Inflammatory macrophage treated with lipopolysaccharide for 4 hours (primary cell): ENCODE measurements around the gene LRRC47.

Experiments
- DNase-seq: peaks from one replicate; pipeline ENCODE4 v3.0.0-alpha.2; 2020

LRRC47 gene

GRCh38 chr1:3746389-3746829 is 49.9 kb downstream of the LRRC47 start:
- no peak for DNase-seq

DNA sequence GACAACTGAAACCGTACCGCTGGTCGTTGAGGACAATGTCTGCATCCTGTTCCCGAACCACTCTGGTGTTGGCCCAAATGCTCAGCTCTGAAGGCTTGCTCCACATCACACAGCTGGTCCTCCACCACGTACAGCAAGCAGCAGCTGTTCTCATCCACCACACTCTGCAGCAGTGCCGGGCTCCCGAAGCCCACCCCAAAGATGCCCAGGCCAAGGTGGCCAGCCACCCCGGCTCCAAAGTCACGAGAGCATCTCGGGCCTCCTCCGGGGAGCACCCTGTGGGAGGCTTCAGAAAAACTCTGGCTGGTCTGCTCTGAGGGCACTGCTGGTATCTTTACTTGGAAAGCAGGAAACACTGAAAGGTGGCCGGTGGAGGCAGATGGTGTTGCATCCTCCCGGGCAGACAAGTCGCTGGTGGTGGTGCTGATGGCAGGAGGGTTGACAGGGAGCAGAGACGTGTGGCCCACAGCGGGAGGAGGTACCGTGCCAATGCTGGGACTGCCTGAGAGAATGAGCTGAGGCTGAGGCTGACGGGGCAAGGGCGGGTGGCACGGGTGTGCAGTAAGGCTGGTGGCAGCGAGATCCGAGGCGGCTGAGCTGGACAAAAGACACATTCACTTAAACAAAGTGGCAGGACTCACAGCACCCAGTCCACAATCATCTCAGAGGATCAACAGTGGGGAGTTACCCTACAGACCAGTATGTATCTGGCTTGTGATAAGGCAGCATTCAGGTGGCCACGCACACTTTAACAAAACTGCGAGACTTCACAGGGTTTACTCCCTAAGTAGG is 50.5 kb downstream of the LRRC47 start:
- DNase-seq, result no peak

DNA sequence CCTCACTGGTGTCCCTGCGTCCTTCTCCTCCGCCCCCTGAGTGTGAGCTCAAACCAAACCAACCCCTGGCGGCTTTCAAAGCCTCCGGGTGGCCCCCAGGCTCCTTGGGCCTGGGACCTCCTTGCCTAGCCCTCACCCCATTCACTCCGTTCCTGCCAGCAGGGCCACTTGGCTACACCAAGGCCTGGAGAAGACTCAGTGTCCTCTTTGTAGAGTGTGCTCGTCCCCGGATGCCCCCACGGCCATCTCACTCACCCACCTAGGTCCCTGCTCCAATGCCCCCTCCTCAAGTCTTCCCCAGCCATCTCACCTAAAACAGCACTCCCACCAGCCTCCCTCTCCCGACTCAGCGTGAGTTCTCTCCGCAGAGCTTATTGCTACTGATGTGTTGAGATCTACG is 51.2 kb downstream of the LRRC47 start:
- no peak for DNase-seq

DNA sequence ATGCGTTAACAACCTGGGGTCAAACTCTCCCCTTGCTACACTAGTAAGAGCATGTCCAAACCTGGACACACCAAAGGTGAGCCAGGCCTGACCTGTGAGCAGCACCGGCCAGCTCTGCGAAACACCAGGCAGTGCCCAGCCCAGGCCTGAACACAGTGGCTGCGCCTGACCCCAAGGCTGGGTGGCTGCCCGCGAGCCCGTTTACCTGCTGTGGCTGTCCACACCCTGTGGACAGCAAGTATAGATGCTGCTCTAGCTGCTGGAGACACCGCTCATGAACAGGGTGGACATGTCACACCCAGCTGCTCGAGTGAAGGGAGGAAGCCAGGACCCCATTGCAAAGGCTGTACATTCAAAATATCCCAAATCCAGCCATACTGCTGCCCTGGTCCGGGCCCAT is 51.7 kb downstream of the LRRC47 start:
- DNase-seq, result no peak

DNA sequence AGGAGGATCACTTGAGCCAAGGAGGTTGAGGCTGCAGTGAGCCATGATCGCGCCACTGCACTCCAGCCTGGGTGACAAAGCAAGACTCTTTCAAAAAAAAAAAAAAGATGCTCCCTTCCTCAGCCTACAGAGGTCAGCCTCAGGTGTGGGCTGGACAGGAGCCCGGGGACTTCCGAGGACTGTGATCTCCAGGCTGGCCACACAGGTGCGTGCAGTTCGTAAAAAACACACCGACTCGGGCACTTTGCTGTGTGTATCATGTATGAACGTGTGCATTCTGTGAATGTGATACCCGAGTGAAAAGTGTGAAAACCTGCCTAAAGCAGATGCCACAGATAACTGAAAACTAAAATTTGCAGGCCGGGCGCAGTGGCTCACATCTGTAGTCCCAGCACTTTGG is 52.5 kb downstream of the LRRC47 start:
- no peak for DNase-seq

GRCh38 chr1:3743421-3743820 is 52.9 kb downstream of the LRRC47 start:
- DNase-seq, result no peak

- DNase-seq, result no peak
Measured at GRCh38 chr1:3742439-3743298, 53.6 kb downstream of the LRRC47 start.

DNA sequence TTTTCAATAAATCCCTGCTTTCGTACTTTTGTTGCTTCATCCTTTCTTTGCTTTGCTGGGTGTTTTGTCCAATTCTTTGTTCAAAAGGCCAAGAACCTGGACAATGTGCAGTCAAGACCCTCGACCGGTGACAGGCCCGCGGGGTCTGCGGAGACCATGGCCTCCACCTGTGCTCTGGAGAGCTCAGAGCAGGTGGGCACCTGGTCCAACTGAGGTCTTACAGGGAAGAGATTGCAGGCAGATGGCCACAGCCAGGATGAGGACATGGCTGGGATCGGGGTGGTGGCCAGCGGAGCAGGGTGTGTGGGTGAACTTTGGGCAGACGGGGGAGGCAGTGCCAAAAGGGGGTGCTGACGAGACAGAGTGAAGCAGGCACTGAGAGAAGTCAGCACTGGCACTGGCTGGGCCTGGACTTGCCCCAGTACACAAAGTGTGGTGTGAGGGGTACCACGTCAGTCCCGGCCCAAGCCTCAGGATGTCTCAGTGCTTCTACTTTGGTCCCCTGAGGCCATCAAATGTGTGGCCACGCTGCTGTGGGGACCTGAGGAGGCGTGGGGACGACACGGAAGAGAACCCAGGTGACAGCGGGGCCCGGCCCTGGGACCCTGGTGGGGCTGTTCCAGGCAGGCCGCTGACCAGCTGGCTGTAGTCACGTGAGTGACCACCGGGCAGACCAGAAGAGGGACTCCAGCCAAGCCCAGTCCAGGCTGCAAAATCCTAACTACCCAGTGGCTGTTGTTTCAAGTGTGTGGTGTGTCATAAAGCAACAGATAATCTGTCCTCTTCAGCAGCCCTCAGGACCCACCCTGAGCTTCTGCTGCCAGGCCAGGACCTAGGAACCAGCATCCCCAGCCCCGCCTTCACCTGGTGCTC is 54.5 kb downstream of the LRRC47 start:
- DNase-seq, result no peak

DNA sequence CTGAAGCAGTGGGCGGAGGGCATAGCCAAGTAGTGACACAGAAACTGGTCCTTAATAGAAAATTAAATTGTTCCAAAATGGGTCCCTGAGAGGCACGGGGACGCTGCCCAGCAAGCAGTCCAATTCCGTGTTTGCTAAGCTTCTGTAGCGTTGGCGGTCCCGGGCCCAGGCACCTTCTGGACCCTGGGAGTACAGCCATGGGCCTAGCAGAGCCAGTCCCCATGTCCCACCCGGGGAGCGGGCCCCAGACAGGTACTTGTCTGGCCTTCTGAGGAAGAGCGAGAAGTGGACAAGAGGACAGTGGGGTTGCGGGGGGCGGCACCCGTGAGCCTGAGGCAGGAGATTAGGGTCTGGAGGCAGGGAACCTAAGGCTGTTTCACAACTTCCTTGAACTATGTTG is 55.5 kb downstream of the LRRC47 start:
- no peak for DNase-seq

- no peak for DNase-seq
Measured at GRCh38 chr1:3740042-3740441, 56.3 kb downstream of the LRRC47 start.

DNA sequence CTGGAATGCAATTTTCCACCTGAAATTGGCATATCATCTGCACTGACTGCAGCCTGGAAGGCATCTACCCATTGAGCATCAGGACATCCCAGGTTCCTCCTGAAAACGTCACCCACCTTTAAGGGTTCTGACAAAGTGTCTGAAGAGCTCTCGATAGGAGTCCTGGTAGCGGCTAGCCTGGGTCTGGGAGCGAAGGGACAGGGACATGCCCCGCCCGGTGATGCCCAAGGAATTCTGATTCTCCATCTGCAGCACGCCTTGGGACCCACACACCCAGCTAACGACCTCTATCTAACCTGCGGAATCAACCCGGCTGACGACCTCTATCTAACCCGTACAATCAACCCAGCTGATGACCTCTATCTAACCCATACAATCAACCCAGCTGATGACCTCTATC is 57.4 kb downstream of the LRRC47 start:
- DNase-seq, result no peak

DNA sequence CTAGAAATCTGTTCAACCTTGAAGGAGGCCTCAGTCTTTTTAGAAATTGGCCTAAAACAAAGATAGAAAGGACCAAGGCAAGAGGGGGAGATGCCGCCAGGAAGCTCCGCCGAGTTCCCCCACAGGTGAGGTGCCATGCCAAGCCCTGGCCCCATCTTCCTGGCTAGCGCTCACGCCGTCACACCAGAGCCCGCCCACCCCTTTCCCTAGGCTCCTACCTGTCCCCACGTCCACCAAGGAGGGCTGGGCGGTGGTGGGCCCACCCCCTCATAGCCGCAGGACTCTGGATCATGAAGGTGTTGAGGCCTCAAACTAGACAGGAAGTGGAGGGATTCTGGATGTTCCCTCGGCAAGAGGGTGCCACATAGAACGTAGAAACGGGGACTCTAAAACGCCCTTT is 59.6 kb downstream of the LRRC47 start:
- no peak for DNase-seq

DNA sequence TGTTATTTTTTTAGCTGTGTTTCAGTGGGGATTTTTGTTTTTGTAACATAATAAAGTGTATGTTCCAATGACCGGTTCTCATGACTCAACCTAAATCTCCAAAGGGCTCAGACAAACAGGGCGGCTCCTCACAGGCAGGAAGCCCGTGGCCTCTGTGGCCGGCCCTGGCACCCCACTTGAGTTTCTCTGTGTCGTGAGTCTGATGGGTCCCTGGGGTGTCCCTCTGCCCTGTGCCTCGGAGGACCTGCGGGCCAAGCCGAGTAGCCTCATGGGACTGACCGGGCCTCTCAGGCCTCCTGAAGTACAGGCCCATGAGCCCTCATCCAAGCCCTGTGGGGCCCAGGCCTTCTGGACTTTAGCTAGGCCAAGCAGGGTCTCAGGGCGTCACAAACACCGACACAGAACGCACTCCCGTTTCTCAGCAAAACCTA is 60.2 kb downstream of the LRRC47 start:
- no peak for DNase-seq

GRCh38 chr1:3735688-3736087 is 60.6 kb downstream of the LRRC47 start:
- no peak for DNase-seq

- no peak for DNase-seq
Measured at GRCh38 chr1:3735027-3735681, 61.1 kb downstream of the LRRC47 start.

DNA sequence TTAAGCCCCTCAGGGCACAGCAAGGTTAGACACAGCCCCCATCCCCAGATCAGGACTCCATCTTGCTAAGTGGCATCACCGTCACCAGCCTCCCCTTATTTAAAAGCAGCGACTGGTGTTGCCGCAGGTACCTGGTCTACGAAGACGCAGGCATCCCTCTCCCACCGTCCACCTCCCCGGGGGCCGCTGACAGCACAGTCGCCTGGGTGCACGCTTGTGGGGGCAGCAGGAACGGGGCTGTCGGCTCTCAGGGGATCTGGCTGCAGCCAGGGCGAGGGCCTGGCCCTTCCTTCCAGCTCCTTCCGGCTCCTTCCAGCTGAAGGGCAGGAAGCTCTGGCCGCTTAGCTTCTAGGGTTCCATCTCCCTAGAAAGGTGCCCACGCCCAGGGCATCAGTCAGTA is 61.7 kb downstream of the LRRC47 start:
- DNase-seq, result no peak

GRCh38 chr1:3733883-3734589 is 62.3 kb downstream of the LRRC47 start:
- no peak for DNase-seq

- DNase-seq, result no peak
Measured at GRCh38 chr1:3733094-3733882, 63.0 kb downstream of the LRRC47 start.

GRCh38 chr1:3732434-3733093 is 63.7 kb downstream of the LRRC47 start:
- no peak for DNase-seq
